B cell (primary cell): ENCODE results near the gene PIWIL4. TPM values are rescaled to one million over a fixed set of nuclear protein-coding genes. Genes with fewer than 3 reads are reported as not detected.

Experiments used
- ATAC-seq: fragments of 200-7000 bp; cut with Tn5 transposase; one replicate; pipeline ENCODE4 v1.10.0; 2021; ENCODE audit warnings: low read depth, mild to moderate bottlenecking, moderate number of reproducible peaks, moderate library complexity
- CTCF ChIA-PET: fragments of 350-600 bp; sonication (Branson Sonifier 250); formaldehyde crosslinking; loops from one replicate; lab custom pipeline; 2021; ENCODE audit warnings: antibody characterized with exemption, inconsistent platforms; lab: Charles Lee
- POLR2A ChIA-PET: fragments of 350-600 bp; sonication (Branson Sonifier 250); formaldehyde crosslinking; loops from one replicate; lab custom pipeline; 2021; ENCODE audit warnings: antibody characterized with exemption; lab: Charles Lee
- DNase-seq: peaks from one replicate; pipeline ENCODE4 v3.0.0; 2013
- H2AFZ ChIP-seq: 2 replicates; pipeline ENCODE4 v1.6.1; 2012; ENCODE audit warnings: mild to moderate bottlenecking, low read depth, low read length; ENCODE audit not compliant: insufficient read depth, poor library complexity, severe bottlenecking
- H3K27ac ChIP-seq, 2 donors: 1 replicate in 1 of 2; 2 replicates in 1 of 2; pipeline ENCODE4 v1.5.1; 2012 to 2013; ENCODE audit warnings: low read length in 2 of 2, mild to moderate bottlenecking in 2 of 2, moderate library complexity in 1 of 2
- H3K27me3 ChIP-seq, 4 experiments: fragments of 200-600 bp in 1 of 4; sonication (generic) in 1 of 4; replicated peaks in 1 of 4; 1 replicate in 2 of 4; 2 replicates in 2 of 4; pipeline versions ENCODE4 v1.6.1 to v1.7.0; 2013 to 2016; ENCODE audit warnings: low read length in 3 of 4, mild to moderate bottlenecking in 2 of 4, mixed read lengths in 1 of 4, moderate library complexity in 1 of 4; ENCODE audit not compliant: insufficient read depth in 4 of 4, control insufficient read depth in 3 of 4; ENCODE audit errors: control extremely low read depth in 1 of 4
- H3K36me3 ChIP-seq, 2 experiments: replicated peaks in 1 of 2; 1 replicate in 1 of 2; 2 replicates in 1 of 2; pipeline versions ENCODE4 v1.6.1 to v1.7.1; 2013; ENCODE audit warnings: low read length in 1 of 2; ENCODE audit not compliant: insufficient read depth in 2 of 2, control insufficient read depth in 1 of 2; ENCODE audit errors: control extremely low read depth in 1 of 2, extremely low read depth in 1 of 2
- H3K4me1 ChIP-seq, 2 donors: fragments of 200-600 bp in 1 of 2; sonication (generic) in 1 of 2; 1 replicate in 1 of 2; 2 replicates in 1 of 2; pipeline versions ENCODE4 v1.5.1 to v1.6.1; 2013 to 2017; ENCODE audit warnings: low read length in 2 of 2; ENCODE audit not compliant: control insufficient read depth in 2 of 2, insufficient read depth in 2 of 2
- H3K4me2 ChIP-seq: replicated peaks from 2 replicates; pipeline ENCODE3; 2012; ENCODE audit warnings: mild to moderate bottlenecking, low read depth, low read length; ENCODE audit not compliant: poor library complexity, severe bottlenecking
- H3K4me3 ChIP-seq, 5 experiments: fragments of 200-600 bp in 1 of 5; sonication (generic) in 1 of 5; 1 replicate in 3 of 5; 2 replicates in 2 of 5; pipeline versions ENCODE4 v1.5.1 to v1.7.0; 2011 to 2016; ENCODE audit warnings: low read length in 4 of 5, mild to moderate bottlenecking in 4 of 5, low read depth in 2 of 5, control low read depth in 1 of 5, moderate library complexity in 1 of 5; ENCODE audit not compliant: insufficient read depth in 1 of 5; ENCODE audit errors: control extremely low read depth in 1 of 5, extremely low read depth in 1 of 5
- H3K79me2 ChIP-seq: fragments of 200-600 bp; sonication (generic); one replicate; pipeline ENCODE4 v1.6.0; 2016; ENCODE audit warnings: low read length; ENCODE audit not compliant: control insufficient read depth, insufficient read depth
- H3K9ac ChIP-seq: fragments of 200-600 bp; sonication (generic); 2 replicates; pipeline ENCODE4 v1.6.1; 2017; ENCODE audit warnings: mild to moderate bottlenecking, low read length, moderate library complexity
- H3K9me3 ChIP-seq, 3 donors: one replicate each; pipeline versions ENCODE4 v1.6.1 to v1.7.1; 2013; ENCODE audit warnings: low read length in 2 of 3; ENCODE audit not compliant: control insufficient read depth in 2 of 3, insufficient read depth in 1 of 3; ENCODE audit errors: control extremely low read depth in 1 of 3
- H4K20me1 ChIP-seq: 2 replicates; pipeline ENCODE4 v1.6.0; 2012; ENCODE audit warnings: mild to moderate bottlenecking, low read length; ENCODE audit not compliant: insufficient read depth, control insufficient read depth, poor library complexity, severe bottlenecking
- H3K27ac Mint-ChIP-seq: one replicate; pipeline ENCODE4 v1.8.0; 2021; ENCODE audit warnings: mixed read lengths
- H3K27me3 Mint-ChIP-seq: one replicate; pipeline ENCODE4 v1.8.0; 2021; ENCODE audit warnings: mixed read lengths
- H3K4me1 Mint-ChIP-seq: one replicate; pipeline ENCODE4 v1.8.0; 2021; ENCODE audit warnings: mixed read lengths
- H3K4me3 Mint-ChIP-seq: one replicate; pipeline ENCODE4 v1.8.0; 2021; ENCODE audit warnings: mixed read lengths
- H3K9me3 Mint-ChIP-seq: one replicate; pipeline ENCODE4 v1.8.0; 2022; ENCODE audit warnings: mixed read lengths; ENCODE audit not compliant: insufficient read depth
- CTCF ChIP-seq: fragments of 200-600 bp; IDR thresholded peaks from one replicate; pipeline ENCODE4 v1.8.0; 2022; ENCODE audit warnings: antibody characterized with exemption, mild to moderate bottlenecking
- EZH2 ChIP-seq: IDR thresholded peaks from 2 replicates; pipeline ENCODE4 v1.6.1; 2012; ENCODE audit warnings: borderline replicate concordance, low read depth, mild to moderate bottlenecking, moderate library complexity, low read length; ENCODE audit not compliant: insufficient read depth, poor library complexity, severe bottlenecking
- WGBS: methylation state at CpG from one replicate; pipeline ENCODE4 v1.1.5; 2013; ENCODE audit warnings: missing lambda C conversion rate; ENCODE audit not compliant: insufficient coverage; 5-methylcytosine and 5-hydroxymethylcytosine counted together
- intact Hi-C: fragments of 100-400 bp; cut with micrococcal nuclease; formaldehyde crosslinking; loops from one replicate; pipeline ENCODE4 v1.10.0; 2022
- polyA plus RNA-seq: library from polyadenylated mRNA; depleted of rRNA; stranded (reverse); fragments of >200 nt; gene quantifications from 2 replicates; pipeline ENCODE4 v1.2.3, GENCODE V29; 2012
- total RNA-seq, 2 donors: library from RNA; stranded (reverse); fragments of 120-200 nt in 1 of 2; gene quantifications; 1 replicate in 1 of 2; 2 replicates in 1 of 2; pipeline versions ENCODE4 v1.2.3 to v1.2.4, GENCODE V29; 2013 to 2022

Gene PIWIL4
- total and polyA plus RNA-seq, 2 donors (not counting 1 experiment from before 2014, with no cell fraction given): 0.67 to 1.4 TPM

DNA sequence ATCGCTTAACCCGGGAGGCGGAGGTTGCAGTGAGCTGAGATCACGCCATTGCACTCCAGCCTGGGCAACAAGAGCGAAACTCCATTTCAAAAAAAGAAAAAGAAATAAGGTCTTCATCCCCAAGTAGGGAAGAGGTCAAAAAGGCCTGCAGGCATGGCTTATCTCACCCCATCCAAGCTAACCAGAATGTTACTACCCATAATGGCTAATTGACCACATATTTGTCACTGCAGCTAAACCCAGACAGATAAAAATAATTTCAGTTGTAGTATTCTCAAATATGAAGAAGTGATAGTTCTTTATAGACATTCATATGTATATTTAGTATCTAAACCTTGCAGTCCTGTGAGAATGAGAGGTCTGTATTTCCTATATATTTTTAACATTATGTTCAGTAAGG lies 17.8 kb downstream of the PIWIL4 start:
- no peaks in the 10 kb centered on the region for H3K36me3 ChIP-seq
- no peaks in the 10 kb centered on the region for H3K4me1 ChIP-seq
- H3K27ac ChIP-seq: no peak overlapping the region
- H4K20me1 ChIP-seq: no peaks in the 10 kb centered on the region
- H2AFZ ChIP-seq: no peak overlapping the region
- no peak overlapping the region for H3K4me3 ChIP-seq
- TF ChIP-seq EZH2: no peak
- no peak for TF ChIP-seq CTCF
- H3K9me3 Mint-ChIP-seq: no peaks in the 10 kb centered on the region
- no peaks in the 10 kb centered on the region for H3K79me2 ChIP-seq
- ATAC-seq: no peak
- H3K27me3 ChIP-seq: no peaks in the 10 kb centered on the region
- peaks cover 7% of the 10 kb centered on the region for H3K4me1 Mint-ChIP-seq
- H3K4me3 Mint-ChIP-seq: no peak overlapping the region
- ChIA-PET CTCF (no interaction called here), POLR2A (no interaction called here)
- intact Hi-C loops: no loop called here
- no peaks in the 10 kb centered on the region for H3K9me3 ChIP-seq
- no peak overlapping the region for H3K27ac Mint-ChIP-seq
- H3K27me3 Mint-ChIP-seq: no peaks in the 10 kb centered on the region
- WGBS: 97% methylated on average over 3 of the region's 5 CpGs
- H3K9ac ChIP-seq: no peak overlapping the region
- no peak overlapping the region for H3K4me2 ChIP-seq
- DNase-seq: no peak

DNA sequence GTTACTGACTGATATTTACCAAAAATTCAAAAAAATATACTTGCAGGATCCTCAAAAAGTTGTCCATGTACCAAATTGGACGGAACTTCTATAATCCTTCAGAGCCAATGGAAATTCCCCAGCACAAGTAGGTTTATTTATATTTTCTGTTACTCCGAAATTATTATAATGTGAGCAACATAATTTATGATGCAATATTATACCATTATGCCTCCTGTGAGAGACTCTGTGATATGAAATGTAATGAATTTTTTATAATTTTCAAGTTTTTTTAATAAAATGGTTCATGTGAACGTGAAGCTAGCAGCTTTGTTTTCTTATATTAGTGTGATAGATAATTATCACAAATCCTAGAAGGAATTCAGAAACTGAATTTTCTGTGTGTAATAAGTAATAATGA lies 18.2 kb downstream of the PIWIL4 start:
- Histone ChIP-seq H3K4me2 (no peak overlapping the region), H3K9me3 (no peaks in the 10 kb centered on the region), H3K27me3 (no peaks in the 10 kb centered on the region), H2AFZ (no peak overlapping the region), H4K20me1 (no peaks in the 10 kb centered on the region), H3K4me1 (no peaks in the 10 kb centered on the region), H3K27ac (no peak overlapping the region), H3K36me3 (no peaks in the 10 kb centered on the region), H3K4me3 (no peak overlapping the region), H3K9ac (no peak overlapping the region), H3K79me2 (no peaks in the 10 kb centered on the region)
- Mint-ChIP-seq H3K27ac (no peak overlapping the region), H3K27me3 (no peaks in the 10 kb centered on the region), H3K4me1 (peaks cover 7% of the 10 kb centered on the region), H3K9me3 (no peaks in the 10 kb centered on the region), H3K4me3 (no peak overlapping the region)
- ChIA-PET CTCF (no interaction called here), POLR2A (no interaction called here)
- no peak for DNase-seq
- no peak for TF ChIP-seq EZH2
- TF ChIP-seq CTCF: no peak
- WGBS: no CpG with 5 or more reads among the region's 3 CpGs
- no peak for ATAC-seq
- intact Hi-C loops: no loop called here
